GM12878 (cell line): ENCODE measurements around the gene TEPSIN. TPM values are rescaled to one million over a fixed set of nuclear protein-coding genes. Genes with fewer than 3 reads are reported as not detected.

ENCODE experiments used
- ATAC-seq: fragments of 200-7000 bp; cut with Tn5 transposase; 3 replicates; pipeline ENCODE4 v1.9.1; 2020; ENCODE audit warnings: mild to moderate bottlenecking, moderate library complexity
- BruUV-seq: library from RNA; stranded (reverse); fragments of 400-500 nt; replicated peaks from 2 replicates; lab custom pipeline; 2021; lab: Mats Ljungman, UMichigan
- CTCF ChIA-PET: fragments of 300-600 bp; sonication (Branson Sonifier 250); formaldehyde crosslinking; extraction: SDS; loops from one replicate; lab custom pipeline; 2021; ENCODE audit warnings: inconsistent platforms; lab: Yijun Ruan, JAX
- POLR2A ChIA-PET: fragments of 350-600 bp; formaldehyde crosslinking; extraction: SDS; loops from one replicate; lab custom pipeline; 2021; ENCODE audit warnings: inconsistent platforms; lab: Charles Lee
- RAD21 ChIA-PET: fragments of 300-600 bp; sonication (Branson Sonifier 250); formaldehyde crosslinking; loops from one replicate; lab custom pipeline; 2023; ENCODE audit warnings: antibody characterized with exemption; ENCODE audit not compliant: unreplicated experiment; lab: Charles Lee
- SMC1A ChIA-PET: fragments of 300-600 bp; sonication (Branson Sonifier 250); formaldehyde crosslinking; loops from one replicate; lab custom pipeline; 2023; ENCODE audit not compliant: unreplicated experiment, uncharacterized antibody; lab: Charles Lee
- DNase-seq: peaks from one replicate; pipeline ENCODE4 v3.0.0-alpha.2; 2011; ENCODE audit warnings: low read depth, low spot score
- FAIRE-seq: peaks from 3 replicates; lab custom pipeline; 2011; peaks lifted over from hg19 to GRCh38; lab: Jason Lieb, UNC
- H2AFZ ChIP-seq: 2 replicates; pipeline ENCODE4 v1.6.0; 2011; ENCODE audit warnings: low read depth, low read length, control low read depth; ENCODE audit not compliant: control insufficient read depth
- H3K27ac ChIP-seq: 2 replicates; pipeline ENCODE4 v1.5.1; 2011; ENCODE audit warnings: control low read depth; ENCODE audit not compliant: control insufficient read depth, insufficient read depth
- H3K27me3 ChIP-seq, 2 experiments: replicated peaks in 1 of 2; 2 replicates each; pipeline versions ENCODE4 v1.6.0 to v1.6.1; 2011; ENCODE audit warnings: low read length in 1 of 2; ENCODE audit not compliant: control insufficient read depth in 2 of 2, insufficient read depth in 2 of 2
- H3K36me3 ChIP-seq, 2 experiments: 2 replicates each; pipeline ENCODE4 v1.5.1; 2011; ENCODE audit warnings: low read length in 1 of 2; ENCODE audit not compliant: control insufficient read depth in 2 of 2, insufficient read depth in 2 of 2
- H3K4me1 ChIP-seq: 2 replicates; pipeline ENCODE4 v1.6.1; 2011; ENCODE audit warnings: mild to moderate bottlenecking, low read length, moderate library complexity, mixed read lengths; ENCODE audit not compliant: control insufficient read depth, insufficient read depth
- H3K4me2 ChIP-seq: 2 replicates; pipeline ENCODE4 v1.6.0; 2011; ENCODE audit warnings: control low read depth; ENCODE audit not compliant: control insufficient read depth, insufficient read depth
- H3K4me3 ChIP-seq: fragments of 200-600 bp; sonication (generic); 2 replicates; pipeline ENCODE4 v1.5.1; 2016
- H3K79me2 ChIP-seq: 2 replicates; pipeline ENCODE4 v1.6.0; 2011; ENCODE audit warnings: low read length; ENCODE audit not compliant: control insufficient read depth, insufficient read depth
- H3K9ac ChIP-seq: 2 replicates; pipeline ENCODE4 v1.8.0; 2011; ENCODE audit warnings: low read length, control low read depth, mixed read lengths; ENCODE audit not compliant: control insufficient read depth, insufficient read depth
- H3K9me3 ChIP-seq: replicated peaks from 3 replicates; pipeline ENCODE4 v1.5.1; 2011; ENCODE audit warnings: mild to moderate bottlenecking, low read length; ENCODE audit not compliant: control insufficient read depth, insufficient read depth
- H4K20me1 ChIP-seq: 2 replicates; pipeline ENCODE4 v1.6.0; 2011; ENCODE audit not compliant: control insufficient read depth, insufficient read depth
- CHD2 ChIP-seq: IDR thresholded peaks from 2 replicates; pipeline ENCODE4 v1.6.1; 2011; ENCODE audit warnings: low read depth, low read length, improper control_type of control experiment, borderline replicate concordance
- CTCF ChIP-seq, 3 experiments: IDR thresholded peaks in 2 of 3; conservative IDR thresholded peaks in 1 of 3; 2 replicates each; pipeline ENCODE4 v1.5.1; 2011; ENCODE audit warnings: low read depth in 3 of 3, low read length in 3 of 3, mild to moderate bottlenecking in 3 of 3, control low read depth in 2 of 3, moderate library complexity in 2 of 3, inconsistent platforms in 1 of 3, mixed read lengths in 1 of 3; ENCODE audit not compliant: control insufficient read depth in 2 of 3, insufficient read depth in 1 of 3; ENCODE audit errors: extremely low read depth in 1 of 3
- IRF3 ChIP-seq: fragments of 450-650 bp; IDR thresholded peaks from 2 replicates; pipeline ENCODE4 v1.6.1; 2014; ENCODE audit warnings: mild to moderate bottlenecking
- POLR2AphosphoS5 ChIP-seq: IDR thresholded peaks from 2 replicates; pipeline ENCODE4 v1.6.1; 2011; ENCODE audit warnings: mild to moderate bottlenecking, low read length, inconsistent platforms
- RAD51 ChIP-seq: fragments of 450-650 bp; IDR thresholded peaks from 2 replicates; pipeline ENCODE4 v1.6.1; 2016; ENCODE audit warnings: moderate library complexity, mild to moderate bottlenecking, inconsistent platforms
- SUPT20H ChIP-seq: IDR thresholded peaks from 2 replicates; pipeline ENCODE4 v1.6.1; 2011; ENCODE audit warnings: low read depth, mild to moderate bottlenecking, low read length, moderate library complexity, borderline replicate concordance; ENCODE audit not compliant: control insufficient read depth
- WGBS: methylation state at CpG from one replicate; pipeline ENCODE4 v1.1.6; 2016; ENCODE audit warnings: low lambda C conversion rate; ENCODE audit not compliant: insufficient replicate concordance, insufficient coverage; ENCODE audit errors: missing lambda C conversion rate; 5-methylcytosine and 5-hydroxymethylcytosine counted together
- in situ Hi-C: fragments of 300-500 bp; cut with MboI; formaldehyde crosslinking; loops from 9 replicates; pipeline ENCODE4 v1.14.3; 2018; ENCODE audit warnings: mixed read lengths
- intact Hi-C: fragments of 100-400 bp; cut with micrococcal nuclease; formaldehyde crosslinking; loops from one replicate; pipeline ENCODE4 v1.14.2; 2022; ENCODE audit not compliant: unreplicated experiment
- polyA plus RNA-seq, 11 experiments: library from polyadenylated mRNA; depleted of rRNA in 4 of 11; unstranded in 6 of 11; stranded (reverse) in 5 of 11; fragments of >200 nt; fragmentation: Nextera tagmentation in 4 of 11; fragmentation: Illumina TruSeq in 1 of 11; extraction: Ambion mirVana in 4 of 11; extraction: Trizol in 1 of 11; gene quantifications; 1 replicate in 1 of 11; 2 replicates in 10 of 11; pipeline versions ENCODE4 v1.2.1 to v1.2.3, GENCODE V29; 2011 to 2016; ENCODE audit warnings: inconsistent platforms in 2 of 11, missing spikeins in 2 of 11, low read depth in 1 of 11
- total RNA-seq, 4 experiments: library from RNA; depleted of rRNA in 3 of 4; stranded (reverse); fragments of >200 nt in 3 of 4; fragmentation: Illumina TruSeq in 1 of 4; extraction: Trizol in 1 of 4; gene quantifications; 2 replicates each; pipeline versions ENCODE4 v1.2.1 to v1.2.3, GENCODE V29; 2013 to 2021
- TF ChIP-seq, protein P1 (sequence below): IDR thresholded peaks from 2 replicates; pipeline ENCODE4 v1.6.1; 2012; ENCODE audit warnings: low read depth, low read length, improper control_type of control experiment

The TEPSIN gene
- total and polyA plus RNA-seq, 10 of the 15 experiments (the other 5 are each of a cell fraction or from before 2014, with no cell fraction given): 0.87 to 36.7 (median 5.3) TPM

DNA sequence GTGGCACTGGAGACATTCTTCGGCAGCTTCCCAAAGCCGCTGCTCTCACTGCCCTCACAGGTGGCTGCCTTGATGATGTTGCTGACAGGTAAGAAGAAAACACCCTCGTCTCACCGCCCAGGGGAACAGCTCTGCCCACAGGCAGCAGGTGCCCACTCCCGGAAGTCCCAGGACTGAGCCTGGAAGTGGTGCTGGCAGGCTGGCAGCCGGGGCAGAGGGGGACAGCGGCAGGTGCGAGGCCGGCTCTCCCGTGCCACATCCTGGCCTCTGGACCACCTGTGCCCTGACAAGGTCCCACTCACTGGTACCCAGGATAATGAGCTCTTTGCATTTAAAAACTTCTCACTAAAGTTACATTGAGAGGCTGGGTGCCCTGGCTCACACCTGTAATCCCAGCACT is 36.5 kb downstream of the TEPSIN start (continued):
- TF ChIP-seq, protein P1, sequence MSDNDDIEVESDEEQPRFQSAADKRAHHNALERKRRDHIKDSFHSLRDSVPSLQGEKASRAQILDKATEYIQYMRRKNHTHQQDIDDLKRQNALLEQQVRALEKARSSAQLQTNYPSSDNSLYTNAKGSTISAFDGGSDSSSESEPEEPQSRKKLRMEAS: no peak
- TF ChIP-seq POLR2AphosphoS5: no peak
- TF ChIP-seq SUPT20H: no peak
- TF ChIP-seq RAD51: no peak
- TF ChIP-seq, all 136 proteins: peak for 0

DNA sequence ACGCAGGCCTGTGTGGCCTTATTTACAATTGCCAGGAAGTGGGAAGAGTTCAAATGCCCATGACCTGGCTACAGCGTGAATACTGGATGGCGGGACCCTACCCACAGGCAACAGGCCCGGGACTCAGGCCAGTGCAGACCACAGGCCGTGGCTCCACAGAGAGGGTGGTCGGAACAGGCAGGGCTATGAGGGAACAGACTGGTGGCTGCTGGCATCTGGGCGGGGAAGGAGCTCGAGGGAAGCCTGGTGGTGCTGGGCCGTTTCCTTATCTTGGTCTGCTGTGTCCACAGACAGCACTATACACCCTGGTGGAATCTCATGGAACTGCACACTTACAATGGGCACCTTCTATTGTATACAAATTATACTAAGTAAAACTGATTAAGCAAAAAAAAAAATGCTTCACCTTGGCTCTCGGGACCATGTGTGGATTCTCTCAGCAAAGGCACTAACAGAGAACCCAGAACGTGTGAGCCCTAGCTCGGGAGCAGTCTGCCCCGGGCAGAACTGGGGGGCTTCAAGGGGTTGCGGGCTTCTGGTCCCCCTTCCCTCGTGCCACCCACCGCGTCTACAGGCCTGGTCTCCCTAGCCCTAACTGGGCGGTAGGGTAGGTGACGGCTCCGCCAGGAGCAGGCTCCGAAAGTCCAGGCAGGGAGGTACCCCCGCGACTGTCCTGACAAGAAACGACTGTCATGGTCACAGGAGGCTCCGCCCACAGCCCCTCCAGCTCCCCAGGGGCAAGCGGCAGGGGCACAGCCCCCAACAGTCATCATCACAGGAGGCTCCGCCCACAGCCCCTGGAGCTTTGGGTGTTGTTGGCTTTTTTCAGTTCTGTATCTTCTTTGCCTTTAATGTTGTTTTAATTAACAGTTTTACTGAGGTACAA is 37.9 kb downstream of the TEPSIN start:
- TSS peak; percentile 54 for BruUV-seq
- peak; percentile 87 for ATAC-seq
- no peak overlapping the region for H3K27ac ChIP-seq
- no peaks in the 10 kb centered on the region for H3K79me2 ChIP-seq
- intact Hi-C loops: no loop called here
- SMC1A ChIA-PET: no interaction called here
- H3K4me3 ChIP-seq: no peak overlapping the region
- POLR2A ChIA-PET: no interaction called here
- RAD21 ChIA-PET: no interaction called here
- TF ChIP-seq IRF3 (no peak), CHD2 (no peak), CTCF (IDR thresholded peaks at IDR 0.05 in 2 of 3, conservative IDR thresholded peaks at IDR 0.05 in 1 of 3; ENCODE audit: control insufficient read depth in 2 of 3, extremely low read depth in 1 of 3, insufficient read depth in 1 of 3, low read depth in 3 of 3, low read length in 3 of 3) (peak; percentile 18 to 45 (median 42); a peak in 4 of 6 replicates)
- TF ChIP-seq, all 136 proteins: peak for 1
- in situ Hi-C loops: no loop called here
- Histone ChIP-seq H4K20me1 (no peaks in the 10 kb centered on the region), H3K27me3 (no peaks in the 10 kb centered on the region), H2AFZ (no peak overlapping the region), H3K9ac (no peak overlapping the region), H3K4me1 (no peaks in the 10 kb centered on the region), H3K9me3 (no peaks in the 10 kb centered on the region), H3K4me2 (no peak overlapping the region), H3K36me3 (peaks cover 4 to 6% of the 10 kb centered on the region in 2 experiments; a peak in 2 of 4 replicates)
- CTCF ChIA-PET: no interaction called here
- 70% methylated on average over 27 of the region's 27 CpGs for WGBS
- FAIRE-seq: peak; percentile 23
- no peak for DNase-seq
